SJCRH30 (cell line): ENCODE results near the gene SUMF1. TPM values are rescaled to one million over a fixed set of nuclear protein-coding genes. Genes with fewer than 3 reads are reported as not detected.
A peak's percentile ranks its signal among the peaks of the same experiment; 100 is the strongest.

Source experiments
- DNase-seq, 2 experiments: peaks; one replicate each; pipeline ENCODE4 v3.0.0-alpha.2; 2015 to 2020
- H3K27ac ChIP-seq: fragments of 250-450 bp; sonication (Bioruptor Pico); 2 replicates; pipeline ENCODE4 v1.5.1; 2020; ENCODE audit warnings: mild to moderate bottlenecking, moderate library complexity
- H3K27me3 ChIP-seq: fragments of 250-450 bp; sonication (Bioruptor Pico); 2 replicates; pipeline ENCODE4 v1.5.1; 2020; ENCODE audit warnings: mild to moderate bottlenecking, moderate library complexity
- H3K36me3 ChIP-seq: fragments of 250-450 bp; sonication (Bioruptor Pico); 2 replicates; pipeline ENCODE4 v1.5.1; 2020; ENCODE audit warnings: mild to moderate bottlenecking, moderate library complexity
- H3K4me1 ChIP-seq: fragments of 250-450 bp; sonication (Bioruptor Pico); 2 replicates; pipeline ENCODE4 v1.5.1; 2020; ENCODE audit warnings: mild to moderate bottlenecking, moderate library complexity
- H3K4me3 ChIP-seq: fragments of 250-450 bp; sonication (Bioruptor Pico); 2 replicates; pipeline ENCODE4 v1.5.1; 2020; ENCODE audit warnings: mild to moderate bottlenecking, moderate library complexity
- H3K9me3 ChIP-seq: fragments of 250-450 bp; sonication (Bioruptor Pico); replicated peaks from 2 replicates; pipeline ENCODE4 v1.5.1; 2020; ENCODE audit warnings: mild to moderate bottlenecking, moderate library complexity
- total RNA-seq: library from RNA; depleted of rRNA; stranded (reverse); fragments of >200 nt; shearing (Covaris generic); gene quantifications from 2 replicates; pipeline ENCODE4 v1.2.3, GENCODE V29; 2014; rRNA removed

SUMF1 gene
- 11.6 and 12.2 TPM in 2 replicates for total RNA-seq

GRCh38 chr3:4466741-4467521, at the start of gene SUMF1:
TSS of gene SUMF1 (minus strand) at chr3:4467269. CDS start at chr3:4467245, 24 bp downstream.
- Histone ChIP-seq H3K4me3 (peak within 1 kb of the TSS; percentile 91), H3K36me3 (no peaks in the 10 kb centered on the region), H3K4me1 (no peaks in the 10 kb centered on the region), H3K27ac (peak within 1 kb of the TSS; percentile 77), H3K9me3 (no peaks in the 10 kb centered on the region), H3K27me3 (no peaks in the 10 kb centered on the region)
- peak; percentile 72 to 81 for DNase-seq

- Histone ChIP-seq H3K9me3 (no peaks in the 10 kb centered on the region), H3K4me1 (peaks cover 15% of the 10 kb centered on the region), H3K27ac (no peak overlapping the region), H3K27me3 (no peaks in the 10 kb centered on the region), H3K4me3 (no peak overlapping the region), H3K36me3 (no peaks in the 10 kb centered on the region)
- no peak for DNase-seq
These were observed 49.0 kb upstream of the SUMF1 start for GRCh38 chr3:4515916-4516579.

GRCh38 chr3:4514916-4515315, 47.8 kb upstream of the SUMF1 start:
- Histone ChIP-seq H3K9me3 (no peaks in the 10 kb centered on the region), H3K36me3 (no peaks in the 10 kb centered on the region), H3K4me1 (peaks cover 15% of the 10 kb centered on the region), H3K27ac (no peak overlapping the region), H3K4me3 (no peak overlapping the region), H3K27me3 (no peaks in the 10 kb centered on the region)
- no peak for DNase-seq

GRCh38 chr3:4514321-4514720, 47.3 kb upstream of the SUMF1 start:
- Histone ChIP-seq H3K36me3 (no peaks in the 10 kb centered on the region), H3K27ac (no peak overlapping the region), H3K4me1 (peaks cover 15% of the 10 kb centered on the region), H3K27me3 (no peaks in the 10 kb centered on the region), H3K9me3 (no peaks in the 10 kb centered on the region), H3K4me3 (no peak overlapping the region)
- no peak for DNase-seq

- DNase-seq = peak; percentile 92 to 96
- peak overlapping the region; percentile 39 for H3K4me3 ChIP-seq
- no peaks in the 10 kb centered on the region for H3K36me3 ChIP-seq
- H3K27me3 ChIP-seq = no peaks in the 10 kb centered on the region
- H3K9me3 ChIP-seq = no peaks in the 10 kb centered on the region
- H3K4me1 ChIP-seq = peaks cover 15% of the 10 kb centered on the region
- peak overlapping the region; percentile 81 for H3K27ac ChIP-seq
These were observed 46.0 kb upstream of the SUMF1 start for GRCh38 chr3:4512895-4513616.

- H3K4me3 ChIP-seq = no peak overlapping the region
- H3K27me3 ChIP-seq = no peaks in the 10 kb centered on the region
- peak overlapping the region; percentile 81; the same call in 1 of the 2 replicates for H3K27ac ChIP-seq
- H3K9me3 ChIP-seq = no peaks in the 10 kb centered on the region
- H3K36me3 ChIP-seq = no peaks in the 10 kb centered on the region
- peaks cover 15% of the 10 kb centered on the region for H3K4me1 ChIP-seq
- no peak for DNase-seq
These were observed 44.6 kb upstream of the SUMF1 start for GRCh38 chr3:4511491-4512262.

GRCh38 chr3:4509983-4510755, 43.1 kb upstream of the SUMF1 start:
- no peaks in the 10 kb centered on the region for H3K36me3 ChIP-seq
- H3K27me3 ChIP-seq = no peaks in the 10 kb centered on the region
- no peak overlapping the region for H3K4me3 ChIP-seq
- peaks cover 15% of the 10 kb centered on the region for H3K4me1 ChIP-seq
- no peaks in the 10 kb centered on the region for H3K9me3 ChIP-seq
- no peak overlapping the region for H3K27ac ChIP-seq
- no peak for DNase-seq

GRCh38 chr3:4509043-4509442, 42.0 kb upstream of the SUMF1 start:
- H3K9me3 ChIP-seq = no peaks in the 10 kb centered on the region
- H3K4me3 ChIP-seq = no peak overlapping the region
- H3K36me3 ChIP-seq = no peaks in the 10 kb centered on the region
- no peaks in the 10 kb centered on the region for H3K27me3 ChIP-seq
- no peak overlapping the region for H3K27ac ChIP-seq
- no peak for DNase-seq
- peaks cover 15% of the 10 kb centered on the region for H3K4me1 ChIP-seq

GRCh38 chr3:4508048-4508981, 41.2 kb upstream of the SUMF1 start:
- Histone ChIP-seq H3K27ac (no peak overlapping the region), H3K4me3 (no peak overlapping the region), H3K27me3 (no peaks in the 10 kb centered on the region), H3K36me3 (no peaks in the 10 kb centered on the region), H3K4me1 (peaks cover 9% of the 10 kb centered on the region), H3K9me3 (no peaks in the 10 kb centered on the region)
- no peak for DNase-seq

GRCh38 chr3:4507024-4507596, 40.0 kb upstream of the SUMF1 start:
- H3K4me3 ChIP-seq = no peak overlapping the region
- no peak for DNase-seq
- H3K27me3 ChIP-seq = no peaks in the 10 kb centered on the region
- no peaks in the 10 kb centered on the region for H3K36me3 ChIP-seq
- peaks cover under 1% of the 10 kb centered on the region for H3K4me1 ChIP-seq
- H3K9me3 ChIP-seq = no peaks in the 10 kb centered on the region
- H3K27ac ChIP-seq = no peak overlapping the region

GRCh38 chr3:4506559-4507023, 39.5 kb upstream of the SUMF1 start:
- no peaks in the 10 kb centered on the region for H3K4me1 ChIP-seq
- H3K27me3 ChIP-seq = no peaks in the 10 kb centered on the region
- DNase-seq = no peak
- H3K9me3 ChIP-seq = no peaks in the 10 kb centered on the region
- H3K27ac ChIP-seq = no peak overlapping the region
- H3K4me3 ChIP-seq = no peak overlapping the region
- H3K36me3 ChIP-seq = no peaks in the 10 kb centered on the region

- Histone ChIP-seq H3K36me3 (no peaks in the 10 kb centered on the region), H3K4me3 (no peak overlapping the region), H3K27ac (no peak overlapping the region), H3K27me3 (no peaks in the 10 kb centered on the region), H3K4me1 (no peaks in the 10 kb centered on the region), H3K9me3 (no peaks in the 10 kb centered on the region)
- DNase-seq = no peak
These were observed 38.9 kb upstream of the SUMF1 start for GRCh38 chr3:4505688-4506558.
